A549 (cell line): ENCODE results near the gene TAOK3. TPM values are rescaled to one million over a fixed set of nuclear protein-coding genes. Genes with fewer than 3 reads are reported as not detected.

Experiments
- ATAC-seq, 2 experiments: fragments of 200-7000 bp in 1 of 2; fragments of >200 bp in 1 of 2; cut with Nextera tagmentation in 1 of 2; cut with Tn5 transposase in 1 of 2; 3 replicates each; pipeline versions ENCODE4 v1.8.0 to v1.9.1; 2018 to 2020; ENCODE audit warnings: mild to moderate bottlenecking in 1 of 2, moderate library complexity in 1 of 2
- CTCF ChIA-PET: fragments of 300-600 bp; sonication (Branson Sonifier 250); formaldehyde crosslinking; extraction: SDS; loops from one replicate; lab custom pipeline; 2021; ENCODE audit warnings: antibody characterized with exemption, inconsistent platforms; lab: Yijun Ruan, JAX
- POLR2A ChIA-PET: fragments of 350-600 bp; formaldehyde crosslinking; extraction: SDS; loops from one replicate; lab custom pipeline; 2021; ENCODE audit warnings: antibody characterized with exemption, inconsistent platforms; lab: Yijun Ruan, JAX
- DNase-seq, 2 experiments: peaks; one replicate each; pipeline versions ENCODE4 v3.0.0 to v3.0.0-alpha.2; 2011 to 2016; ENCODE audit warnings: low read depth in 1 of 2, low spot score in 1 of 2
- FAIRE-seq: peaks from 2 replicates; lab custom pipeline; 2011; peaks lifted over from hg19 to GRCh38; lab: Jason Lieb, UNC
- H3K27ac ChIP-seq, 2 experiments: fragments of >200 bp; sonication (Bioruptor Twin); formaldehyde crosslinking; 3 replicates each; pipeline ENCODE4 v1.5.1; 2016 to 2017
- H3K4me1 ChIP-seq: fragments of >200 bp; sonication (Bioruptor Twin); formaldehyde crosslinking; 3 replicates; pipeline ENCODE4 v1.6.1; 2016
- H3K4me2 ChIP-seq: fragments of >200 bp; sonication (Bioruptor Twin); formaldehyde crosslinking; 3 replicates; pipeline ENCODE4 v1.6.1; 2016
- H3K4me3 ChIP-seq: fragments of >200 bp; sonication (Bioruptor Twin); formaldehyde crosslinking; 3 replicates; pipeline ENCODE4 v1.5.1; 2016
- H3K9me3 ChIP-seq: fragments of >200 bp; sonication (Bioruptor Twin); formaldehyde crosslinking; 3 replicates; pipeline ENCODE4 v1.6.1; 2016
- CBX2 ChIP-seq: fragments of 200-600 bp; sonication (generic); IDR thresholded peaks from 2 replicates; pipeline ENCODE4 v1.6.1; 2016; ENCODE audit warnings: low read depth, mild to moderate bottlenecking, borderline replicate concordance
- CBX8 ChIP-seq: fragments of 200-600 bp; sonication (generic); IDR thresholded peaks from 2 replicates; pipeline ENCODE4 v1.6.1; 2016
- EHF ChIP-seq: fragments of 250-450 bp; sonication (Bioruptor Pico); IDR thresholded peaks from 2 replicates; pipeline ENCODE4 v1.5.0; 2020; ENCODE audit warnings: mild to moderate bottlenecking
- EP300 ChIP-seq, 2 experiments: fragments of >200 bp; sonication (Bioruptor Twin); formaldehyde crosslinking; IDR thresholded peaks; 2 replicates in 1 of 2; 3 replicates in 1 of 2; pipeline ENCODE4 v1.6.1; 2016 to 2017
- ESRRA ChIP-seq: fragments of 150-350 bp; IDR thresholded peaks from 2 replicates; pipeline ENCODE4 v1.6.1; 2014; ENCODE audit warnings: mild to moderate bottlenecking, low read length, borderline replicate concordance
- FOSB ChIP-seq: fragments of 250-450 bp; sonication (Bioruptor Pico); IDR thresholded peaks from 2 replicates; pipeline ENCODE4 v1.5.0; 2020; ENCODE audit warnings: mild to moderate bottlenecking, moderate library complexity
- FOSL2 ChIP-seq, 2 experiments: fragments of 450-650 bp in 1 of 2; fragments of >200 bp in 1 of 2; sonication (Bioruptor Twin) in 1 of 2; formaldehyde crosslinking; IDR thresholded peaks; 2 replicates each; pipeline versions ENCODE4 v1.5.0 to v1.6.1; 2016 to 2020; ENCODE audit warnings: mild to moderate bottlenecking in 1 of 2, moderate library complexity in 1 of 2
- FOXS1 ChIP-seq: fragments of 250-450 bp; sonication (Bioruptor Pico); IDR thresholded peaks from 2 replicates; pipeline ENCODE4 v1.5.0; 2020; ENCODE audit warnings: mild to moderate bottlenecking, moderate library complexity
- HDAC2 ChIP-seq: fragments of 200-600 bp; sonication (generic); IDR thresholded peaks from 2 replicates; pipeline ENCODE4 v1.6.1; 2016
- HEYL ChIP-seq: fragments of 250-450 bp; sonication (Bioruptor Pico); IDR thresholded peaks from 2 replicates; pipeline ENCODE4 v1.8.0; 2021; ENCODE audit warnings: mild to moderate bottlenecking, moderate library complexity
- HOXA7 ChIP-seq: fragments of 250-450 bp; sonication (Bioruptor Pico); IDR thresholded peaks from 2 replicates; pipeline ENCODE4 v1.5.0; 2020; ENCODE audit warnings: mild to moderate bottlenecking, moderate library complexity
- HOXB13 ChIP-seq: fragments of 250-450 bp; sonication (Bioruptor Pico); IDR thresholded peaks from 2 replicates; pipeline ENCODE4 v1.5.0; 2020; ENCODE audit warnings: low read depth, mild to moderate bottlenecking, moderate library complexity
- HOXB5 ChIP-seq: fragments of 250-450 bp; sonication (Bioruptor Pico); IDR thresholded peaks from 2 replicates; pipeline ENCODE4 v1.5.0; 2020; ENCODE audit warnings: mild to moderate bottlenecking, moderate library complexity
- JUNB ChIP-seq: fragments of >200 bp; sonication (Bioruptor Twin); formaldehyde crosslinking; IDR thresholded peaks from 2 replicates; pipeline ENCODE4 v1.6.1; 2016
- KDM5A ChIP-seq: fragments of 200-600 bp; sonication (generic); IDR thresholded peaks from 2 replicates; pipeline ENCODE4 v1.6.1; 2016; ENCODE audit warnings: antibody characterized with exemption, mild to moderate bottlenecking
- MAFK ChIP-seq: fragments of 450-650 bp; IDR thresholded peaks from 2 replicates; pipeline ENCODE4 v1.6.1; 2014; ENCODE audit not compliant: partially characterized antibody
- MAZ ChIP-seq: fragments of 150-350 bp; IDR thresholded peaks from 2 replicates; pipeline ENCODE4 v1.6.1; 2014; ENCODE audit warnings: antibody characterized with exemption, low read depth, low read length, borderline replicate concordance
- NFE2L2 ChIP-seq: fragments of 150-350 bp; conservative IDR thresholded peaks from 2 replicates; pipeline ENCODE4 v1.6.1; 2014; ENCODE audit warnings: low read length
- NR3C1 ChIP-seq: fragments of >200 bp; sonication (Bioruptor Twin); formaldehyde crosslinking; IDR thresholded peaks from 3 replicates; pipeline ENCODE4 v1.6.1; 2017
- PHF8 ChIP-seq: fragments of 200-600 bp; sonication (generic); IDR thresholded peaks from 2 replicates; pipeline ENCODE4 v1.6.1; 2016; ENCODE audit warnings: low read depth, mild to moderate bottlenecking, antibody characterized with exemption, moderate library complexity, borderline replicate concordance
- POLR2A ChIP-seq: IDR thresholded peaks from 2 replicates; pipeline ENCODE4 v1.6.1; 2012; ENCODE audit warnings: mild to moderate bottlenecking, low read length
- RCOR1 ChIP-seq: fragments of 150-350 bp; IDR thresholded peaks from 2 replicates; pipeline ENCODE4 v1.6.1; 2014; ENCODE audit warnings: antibody characterized with exemption, low read length, low read depth
- RNF2 ChIP-seq: fragments of 200-600 bp; sonication (generic); IDR thresholded peaks from 2 replicates; pipeline ENCODE4 v1.6.1; 2016; ENCODE audit warnings: low read depth, mild to moderate bottlenecking, antibody characterized with exemption, moderate library complexity, borderline replicate concordance
- ZC3H11A ChIP-seq: fragments of 450-650 bp; IDR thresholded peaks from 2 replicates; pipeline ENCODE4 v1.6.1; 2014; ENCODE audit warnings: antibody characterized with exemption, mild to moderate bottlenecking
- ZSCAN20 ChIP-seq: fragments of 250-450 bp; sonication (Bioruptor Pico); IDR thresholded peaks from 2 replicates; pipeline ENCODE4 v1.8.0; 2022; ENCODE audit warnings: mild to moderate bottlenecking, moderate library complexity
- WGBS: methylation state at CpG from one replicate; pipeline ENCODE4 v1.1.6; 2017; ENCODE audit errors: missing lambda C conversion rate; 5-methylcytosine and 5-hydroxymethylcytosine counted together
- polyA plus RNA-seq, 4 experiments: library from polyadenylated mRNA; depleted of rRNA in 3 of 4; stranded (reverse); fragments of >200 nt; fragmentation: RNase III in 1 of 4; extraction: RNeasy Plus Mini Kit Qiagen cat#74134 plus additional on column Dnase treatment in 1 of 4; gene quantifications; 2 replicates in 3 of 4; 3 replicates in 1 of 4; pipeline ENCODE4 v1.2.3, GENCODE V29; 2011 to 2017
- TF ChIP-seq, protein P1 (sequence below): IDR thresholded peaks from 2 replicates; pipeline ENCODE4 v1.6.1; 2012; ENCODE audit warnings: low read depth, borderline replicate concordance
- TF ChIP-seq, protein P2 (sequence below): IDR thresholded peaks from 2 replicates; pipeline ENCODE4 v1.6.1; 2012
- TF ChIP-seq, protein P3 (sequence below): fragments of 150-350 bp; IDR thresholded peaks from 2 replicates; pipeline ENCODE4 v1.6.1; 2014; ENCODE audit warnings: low read depth, mild to moderate bottlenecking, low read length
- TF ChIP-seq, protein P4 (sequence below): fragments of 250-450 bp; sonication (Bioruptor Pico); IDR thresholded peaks from 2 replicates; pipeline ENCODE4 v1.5.0; 2020; ENCODE audit warnings: low read depth, mild to moderate bottlenecking, moderate library complexity
- TF ChIP-seq, protein P5 (sequence below): fragments of >200 bp; sonication (Bioruptor Twin); formaldehyde crosslinking; IDR thresholded peaks from 3 replicates; pipeline ENCODE4 v1.6.1; 2016
- TF ChIP-seq, protein P6 (sequence below): IDR thresholded peaks from 2 replicates; pipeline ENCODE4 v1.6.1; 2012
- TF ChIP-seq, protein P7 (sequence below): fragments of 450-650 bp; IDR thresholded peaks from 2 replicates; pipeline ENCODE4 v1.6.1; 2014; ENCODE audit warnings: antibody characterized with exemption

TAOK3 gene
- polyA plus RNA-seq, 2 of the 4 experiments (the other 2 are of a cell fraction) = 13.1 to 27.6 TPM

DNA sequence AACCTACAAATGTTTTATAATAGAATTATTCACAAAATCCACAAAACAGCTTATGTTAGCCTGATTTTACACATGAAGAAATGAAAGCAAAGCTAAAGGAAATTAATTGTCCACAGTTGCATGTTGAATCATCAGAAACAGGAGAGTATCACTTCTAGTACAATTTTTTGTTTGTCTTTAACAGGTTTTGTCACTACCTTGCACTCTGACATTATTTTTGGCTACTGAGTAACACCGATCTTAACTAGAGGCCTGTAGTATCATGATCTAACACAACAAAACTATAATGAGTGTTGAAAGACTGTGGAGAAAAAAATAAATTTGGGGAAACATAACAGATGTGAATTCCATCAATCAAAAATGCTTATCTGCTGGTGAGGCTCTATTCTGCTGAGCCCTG lies 60.1 kb downstream of the TAOK3 start:
- ChIA-PET CTCF (interaction anchor here (0.7 to 1.0 kb wide), 3 partner anchors 13 to 148 kb away, joined by 3 to 8 read pairs (median 3); partner anchors contain the start of gene SUDS3), POLR2A (no interaction called here)
- no peak overlapping the region for H3K4me2 ChIP-seq
- TF ChIP-seq, protein P1, sequence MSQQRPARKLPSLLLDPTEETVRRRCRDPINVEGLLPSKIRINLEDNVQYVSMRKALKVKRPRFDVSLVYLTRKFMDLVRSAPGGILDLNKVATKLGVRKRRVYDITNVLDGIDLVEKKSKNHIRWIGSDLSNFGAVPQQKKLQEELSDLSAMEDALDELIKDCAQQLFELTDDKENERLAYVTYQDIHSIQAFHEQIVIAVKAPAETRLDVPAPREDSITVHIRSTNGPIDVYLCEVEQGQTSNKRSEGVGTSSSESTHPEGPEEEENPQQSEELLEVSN = no peak
- TF ChIP-seq HOXB5 (CRISPR knock-in tag) (no peak), ZC3H11A (no peak), PHF8 (no peak), MAZ (no peak), HOXB13 (CRISPR knock-in tag) (no peak), HOXA7 (CRISPR knock-in tag) (no peak), FOSB (CRISPR knock-in tag) (no peak), NFE2L2 (no peak), MAFK (no peak), EP300 (IDR thresholded peaks at IDR 0.05) (no peak), CBX8 (no peak), HDAC2 (no peak), JUNB (no peak), EHF (CRISPR knock-in tag) (no peak)
- TF ChIP-seq, protein P2, sequence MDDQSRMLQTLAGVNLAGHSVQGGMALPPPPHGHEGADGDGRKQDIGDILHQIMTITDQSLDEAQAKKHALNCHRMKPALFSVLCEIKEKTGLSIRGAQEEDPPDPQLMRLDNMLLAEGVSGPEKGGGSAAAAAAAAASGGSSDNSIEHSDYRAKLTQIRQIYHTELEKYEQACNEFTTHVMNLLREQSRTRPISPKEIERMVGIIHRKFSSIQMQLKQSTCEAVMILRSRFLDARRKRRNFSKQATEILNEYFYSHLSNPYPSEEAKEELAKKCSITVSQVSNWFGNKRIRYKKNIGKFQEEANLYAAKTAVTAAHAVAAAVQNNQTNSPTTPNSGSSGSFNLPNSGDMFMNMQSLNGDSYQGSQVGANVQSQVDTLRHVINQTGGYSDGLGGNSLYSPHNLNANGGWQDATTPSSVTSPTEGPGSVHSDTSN = no peak
- TF ChIP-seq, protein P3, sequence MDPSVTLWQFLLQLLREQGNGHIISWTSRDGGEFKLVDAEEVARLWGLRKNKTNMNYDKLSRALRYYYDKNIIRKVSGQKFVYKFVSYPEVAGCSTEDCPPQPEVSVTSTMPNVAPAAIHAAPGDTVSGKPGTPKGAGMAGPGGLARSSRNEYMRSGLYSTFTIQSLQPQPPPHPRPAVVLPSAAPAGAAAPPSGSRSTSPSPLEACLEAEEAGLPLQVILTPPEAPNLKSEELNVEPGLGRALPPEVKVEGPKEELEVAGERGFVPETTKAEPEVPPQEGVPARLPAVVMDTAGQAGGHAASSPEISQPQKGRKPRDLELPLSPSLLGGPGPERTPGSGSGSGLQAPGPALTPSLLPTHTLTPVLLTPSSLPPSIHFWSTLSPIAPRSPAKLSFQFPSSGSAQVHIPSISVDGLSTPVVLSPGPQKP = no peak
- TF ChIP-seq, protein P4, sequence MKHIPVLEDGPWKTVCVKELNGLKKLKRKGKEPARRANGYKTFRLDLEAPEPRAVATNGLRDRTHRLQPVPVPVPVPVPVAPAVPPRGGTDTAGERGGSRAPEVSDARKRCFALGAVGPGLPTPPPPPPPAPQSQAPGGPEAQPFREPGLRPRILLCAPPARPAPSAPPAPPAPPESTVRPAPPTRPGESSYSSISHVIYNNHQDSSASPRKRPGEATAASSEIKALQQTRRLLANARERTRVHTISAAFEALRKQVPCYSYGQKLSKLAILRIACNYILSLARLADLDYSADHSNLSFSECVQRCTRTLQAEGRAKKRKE = no peak
- TF ChIP-seq, protein P5, sequence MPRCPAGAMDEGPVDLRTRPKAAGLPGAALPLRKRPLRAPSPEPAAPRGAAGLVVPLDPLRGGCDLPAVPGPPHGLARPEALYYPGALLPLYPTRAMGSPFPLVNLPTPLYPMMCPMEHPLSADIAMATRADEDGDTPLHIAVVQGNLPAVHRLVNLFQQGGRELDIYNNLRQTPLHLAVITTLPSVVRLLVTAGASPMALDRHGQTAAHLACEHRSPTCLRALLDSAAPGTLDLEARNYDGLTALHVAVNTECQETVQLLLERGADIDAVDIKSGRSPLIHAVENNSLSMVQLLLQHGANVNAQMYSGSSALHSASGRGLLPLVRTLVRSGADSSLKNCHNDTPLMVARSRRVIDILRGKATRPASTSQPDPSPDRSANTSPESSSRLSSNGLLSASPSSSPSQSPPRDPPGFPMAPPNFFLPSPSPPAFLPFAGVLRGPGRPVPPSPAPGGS = no peak
- TF ChIP-seq, all 56 proteins: peak for 0
- FAIRE-seq (no peak), DNase-seq (no peak), ATAC-seq (no peak)
- H3K4me3 ChIP-seq = no peak overlapping the region
- WGBS = 53% methylated on average over 1 of the region's 1 CpG
- no peak overlapping the region for H3K27ac ChIP-seq
- peaks cover 8% of the 10 kb centered on the region; the same call in 1 of the 3 replicates for H3K4me1 ChIP-seq
- H3K9me3 ChIP-seq = no peaks in the 10 kb centered on the region

DNA sequence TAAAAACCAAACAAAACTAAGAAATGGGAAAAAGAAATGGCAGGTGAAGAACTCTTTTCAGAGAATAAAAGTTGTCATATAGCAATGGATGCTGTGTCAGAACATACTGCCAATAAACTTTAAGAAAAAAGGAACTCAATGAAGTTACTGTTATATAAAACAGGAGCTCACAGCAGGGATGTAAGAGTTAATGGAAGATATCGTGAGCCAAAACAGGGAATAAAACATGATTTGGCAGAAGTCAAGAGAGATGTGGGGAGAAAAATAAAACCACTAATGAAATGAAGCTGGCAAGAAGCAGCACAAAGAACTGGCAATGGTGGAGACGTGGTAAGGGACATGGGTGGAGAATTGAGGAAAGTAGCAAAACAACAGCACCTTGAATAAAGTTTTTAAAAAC lies 61.0 kb downstream of the TAOK3 start:
- H3K4me2 ChIP-seq = no peak overlapping the region
- ChIA-PET CTCF (interaction anchor here (1.0 kb wide), 1 partner anchor 12 kb away, joined by 3 read pairs; no protein-coding TSS in a partner anchor), POLR2A (no interaction called here)
- H3K4me3 ChIP-seq = no peak overlapping the region
- 81% methylated on average over 2 of the region's 2 CpGs for WGBS
- DNase-seq (no peak), FAIRE-seq (no peak), ATAC-seq (no peak)
- H3K27ac ChIP-seq = no peak overlapping the region
- peaks cover 17% of the 10 kb centered on the region; the same call in 2 of the 3 replicates for H3K4me1 ChIP-seq
- no peaks in the 10 kb centered on the region for H3K9me3 ChIP-seq
- TF ChIP-seq RCOR1 = no peak
- no peak for TF ChIP-seq CBX2
- no peak for TF ChIP-seq HOXA7 (CRISPR knock-in tag)
- TF ChIP-seq, protein P6, sequence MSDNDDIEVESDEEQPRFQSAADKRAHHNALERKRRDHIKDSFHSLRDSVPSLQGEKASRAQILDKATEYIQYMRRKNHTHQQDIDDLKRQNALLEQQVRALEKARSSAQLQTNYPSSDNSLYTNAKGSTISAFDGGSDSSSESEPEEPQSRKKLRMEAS = no peak
- no peak for TF ChIP-seq FOSL2 (IDR thresholded peaks at IDR 0.05)
- no peak for TF ChIP-seq FOSL2 (CRISPR knock-in tag; IDR thresholded peaks at IDR 0.05)
- TF ChIP-seq, protein P4 = no peak
- TF ChIP-seq HDAC2 = no peak
- TF ChIP-seq HEYL (CRISPR knock-in tag) = no peak
- TF ChIP-seq NR3C1 = no peak
- TF ChIP-seq HOXB13 (CRISPR knock-in tag) = no peak
- TF ChIP-seq, protein P7, sequence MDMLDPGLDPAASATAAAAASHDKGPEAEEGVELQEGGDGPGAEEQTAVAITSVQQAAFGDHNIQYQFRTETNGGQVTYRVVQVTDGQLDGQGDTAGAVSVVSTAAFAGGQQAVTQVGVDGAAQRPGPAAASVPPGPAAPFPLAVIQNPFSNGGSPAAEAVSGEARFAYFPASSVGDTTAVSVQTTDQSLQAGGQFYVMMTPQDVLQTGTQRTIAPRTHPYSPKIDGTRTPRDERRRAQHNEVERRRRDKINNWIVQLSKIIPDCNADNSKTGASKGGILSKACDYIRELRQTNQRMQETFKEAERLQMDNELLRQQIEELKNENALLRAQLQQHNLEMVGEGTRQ = no peak
- no peak for TF ChIP-seq POLR2A
- no peak for TF ChIP-seq FOXS1
- TF ChIP-seq ESRRA = no peak
- TF ChIP-seq KDM5A = no peak
- no peak for TF ChIP-seq ZSCAN20 (CRISPR knock-in tag)
- no peak for TF ChIP-seq RNF2
